Esophagus muscularis mucosa (tissue), 3 donors: ENCODE measurements around the gene CLDN10.

Experiments used
- CTCF ChIP-seq, 3 experiments: fragments of 200-600 bp in 2 of 3; fragments of 450-650 bp in 1 of 3; sonication (generic) in 2 of 3; IDR thresholded peaks; one replicate each; pipeline ENCODE4 v1.5.1; 2017 to 2019; ENCODE audit warnings: antibody characterized with exemption in 3 of 3, mild to moderate bottlenecking in 2 of 3, moderate library complexity in 1 of 3
- POLR2A ChIP-seq: fragments of 450-650 bp; IDR thresholded peaks from one replicate; pipeline ENCODE4 v1.6.1; 2017; ENCODE audit warnings: antibody characterized with exemption, moderate library complexity, mild to moderate bottlenecking, low read depth
- POLR2AphosphoS5 ChIP-seq, 2 donors: sonication (generic); formaldehyde crosslinking; IDR thresholded peaks; one replicate each; pipeline ENCODE4 v1.6.1; 2017; ENCODE audit warnings: antibody characterized with exemption in 2 of 2

GRCh38 chr13:95607366-95607765 is 54.8 kb downstream of the CLDN10 start:
- TF ChIP-seq POLR2A = no peak
- TF ChIP-seq CTCF (IDR thresholded peaks at IDR 0.05) = no peak
- TF ChIP-seq POLR2AphosphoS5 (IDR thresholded peaks at IDR 0.05) = no peak
